Neural progenitor cell (in vitro differentiated cells): ENCODE measurements around the gene CORT. TPM values are rescaled to one million over a fixed set of nuclear protein-coding genes. Genes with fewer than 3 reads are reported as not detected.

Experiments used
- DNase-seq: peaks from one replicate; pipeline ENCODE4 v3.0.0-alpha.2; 2016; ENCODE audit warnings: low spot score
- H2AFZ ChIP-seq: fragments of 200-600 bp; sonication (generic); replicated peaks from 2 replicates; pipeline ENCODE4 v1.6.1; 2016; ENCODE audit warnings: antibody characterized with exemption
- H3F3A ChIP-seq: fragments of 200-600 bp; sonication (generic); 2 replicates; pipeline ENCODE4 v1.6.1; 2016; ENCODE audit warnings: antibody characterized with exemption, low read depth
- H3K27ac ChIP-seq: fragments of 200-600 bp; sonication (generic); 2 replicates; pipeline ENCODE4 v1.5.1; 2016; ENCODE audit warnings: mild to moderate bottlenecking
- H3K27me3 ChIP-seq: fragments of 200-600 bp; sonication (generic); 2 replicates; pipeline ENCODE4 v1.6.1; 2016; ENCODE audit warnings: mild to moderate bottlenecking, moderate library complexity
- H3K36me3 ChIP-seq: fragments of 200-600 bp; sonication (generic); 2 replicates; pipeline ENCODE4 v1.5.1; 2016
- H3K4me1 ChIP-seq: fragments of 200-600 bp; sonication (generic); 2 replicates; pipeline ENCODE4 v1.6.1; 2016; ENCODE audit warnings: mixed run types
- H3K4me2 ChIP-seq: fragments of 200-600 bp; sonication (generic); 2 replicates; pipeline ENCODE4 v1.6.1; 2016
- H3K4me3 ChIP-seq: fragments of 200-600 bp; sonication (generic); 2 replicates; pipeline ENCODE4 v1.5.1; 2016
- H3K79me2 ChIP-seq: fragments of 200-600 bp; sonication (generic); 2 replicates; pipeline ENCODE4 v1.6.1; 2016; ENCODE audit warnings: low read depth
- H3K9ac ChIP-seq: fragments of 200-600 bp; sonication (generic); 2 replicates; pipeline ENCODE4 v1.6.1; 2016
- H3K9me3 ChIP-seq: fragments of 200-600 bp; sonication (generic); 2 replicates; pipeline ENCODE4 v1.5.1; 2016; ENCODE audit warnings: low read depth
- H4K20me1 ChIP-seq: fragments of 200-600 bp; sonication (generic); 2 replicates; pipeline ENCODE4 v1.6.1; 2016; ENCODE audit warnings: low read depth
- H3K27ac Mint-ChIP-seq: 3 replicates; pipeline ENCODE4 v1.8.0; 2021; ENCODE audit warnings: mixed read lengths
- H3K27me3 Mint-ChIP-seq: 2 replicates; pipeline ENCODE4 v1.8.0; 2022; ENCODE audit warnings: low read depth, mild to moderate bottlenecking, inconsistent platforms, moderate library complexity, mixed read lengths; ENCODE audit not compliant: insufficient read depth
- H3K36me3 Mint-ChIP-seq: 3 replicates; pipeline ENCODE4 v1.8.0; 2021; ENCODE audit warnings: mixed read lengths
- H3K4me1 Mint-ChIP-seq: 3 replicates; pipeline ENCODE4 v1.8.0; 2021; ENCODE audit warnings: mixed read lengths
- H3K4me3 Mint-ChIP-seq: 3 replicates; pipeline ENCODE4 v1.8.0; 2021; ENCODE audit warnings: mild to moderate bottlenecking, moderate library complexity, mixed read lengths
- H3K9me3 Mint-ChIP-seq: 3 replicates; pipeline ENCODE4 v1.8.0; 2020; ENCODE audit warnings: mixed read lengths
- CTCF ChIP-seq: fragments of 200-600 bp; sonication (generic); IDR thresholded peaks from 2 replicates; pipeline ENCODE4 v1.5.1; 2017; ENCODE audit warnings: antibody characterized with exemption, mild to moderate bottlenecking
- EZH2 ChIP-seq: fragments of 200-600 bp; sonication (generic); IDR thresholded peaks from 2 replicates; pipeline ENCODE4 v1.6.1; 2017; ENCODE audit warnings: antibody characterized with exemption, mild to moderate bottlenecking, moderate library complexity
- EZH2phosphoT487 ChIP-seq: fragments of 200-600 bp; sonication (generic); IDR thresholded peaks from 2 replicates; pipeline ENCODE4 v1.6.1; 2017; ENCODE audit warnings: antibody characterized with exemption
- total RNA-seq: library from RNA; depleted of rRNA; stranded (reverse); fragments of >200 nt; gene quantifications from 2 replicates; pipeline ENCODE4 v1.2.3, GENCODE V29; 2015; ENCODE audit warnings: low replicate concordance

The CORT gene
- total RNA-seq, 1 donor from 2014 or later, result not detected

- Histone ChIP-seq H3F3A (peaks cover 14% of the 10 kb centered on the region), H3K4me3 (peak overlapping the region; percentile 92), H3K4me1 (peaks cover 19% of the 10 kb centered on the region), H4K20me1 (peaks cover 21% of the 10 kb centered on the region), H3K9ac (peak overlapping the region; percentile 75), H2AFZ (peak overlapping the region; percentile 77), H3K79me2 (peaks cover 73% of the 10 kb centered on the region), H3K36me3 (no peaks in the 10 kb centered on the region), H3K9me3 (no peaks in the 10 kb centered on the region), H3K27ac (no peak overlapping the region), H3K4me2 (peak overlapping the region; percentile 84), H3K27me3 (no peaks in the 10 kb centered on the region)
- no peaks in the 10 kb centered on the region for H3K9me3 Mint-ChIP-seq
- H3K4me3 Mint-ChIP-seq, result peak overlapping the region; percentile 99
- peaks cover 2% of the 10 kb centered on the region for H3K27me3 Mint-ChIP-seq
- no peak for DNase-seq
- TF ChIP-seq CTCF (no peak), EZH2phosphoT487 (no peak), EZH2 (no peak)
- H3K4me1 Mint-ChIP-seq, result peaks cover 34% of the 10 kb centered on the region
- peak overlapping the region; percentile 76 for H3K27ac Mint-ChIP-seq
- H3K36me3 Mint-ChIP-seq, result no peaks in the 10 kb centered on the region
Observed at GRCh38 chr1:10475510-10475909, 25.7 kb downstream of the CORT start.

GRCh38 chr1:10479296-10479695 is 29.5 kb downstream of the CORT start:
- H3K27me3 ChIP-seq, result no peaks in the 10 kb centered on the region
- Mint-ChIP-seq H3K27me3 (peaks cover 4% of the 10 kb centered on the region), H3K4me1 (peaks cover 20% of the 10 kb centered on the region), H3K4me3 (no peak overlapping the region), H3K27ac (no peak overlapping the region), H3K9me3 (no peaks in the 10 kb centered on the region), H3K36me3 (no peaks in the 10 kb centered on the region)
- H3K4me3 ChIP-seq, result no peak overlapping the region
- no peak overlapping the region for H2AFZ ChIP-seq
- H3K9me3 ChIP-seq, result no peaks in the 10 kb centered on the region
- H3K36me3 ChIP-seq, result no peaks in the 10 kb centered on the region
- H3K4me1 ChIP-seq, result peaks cover 9% of the 10 kb centered on the region
- H3F3A ChIP-seq, result no peaks in the 10 kb centered on the region
- H3K79me2 ChIP-seq, result peaks cover 92% of the 10 kb centered on the region
- no peak overlapping the region for H3K27ac ChIP-seq
- TF ChIP-seq EZH2, result no peak
- TF ChIP-seq EZH2phosphoT487, result no peak
- no peak for TF ChIP-seq CTCF
- no peak overlapping the region for H3K9ac ChIP-seq
- peaks cover 18% of the 10 kb centered on the region for H4K20me1 ChIP-seq
- no peak overlapping the region for H3K4me2 ChIP-seq
- no peak for DNase-seq

DNA sequence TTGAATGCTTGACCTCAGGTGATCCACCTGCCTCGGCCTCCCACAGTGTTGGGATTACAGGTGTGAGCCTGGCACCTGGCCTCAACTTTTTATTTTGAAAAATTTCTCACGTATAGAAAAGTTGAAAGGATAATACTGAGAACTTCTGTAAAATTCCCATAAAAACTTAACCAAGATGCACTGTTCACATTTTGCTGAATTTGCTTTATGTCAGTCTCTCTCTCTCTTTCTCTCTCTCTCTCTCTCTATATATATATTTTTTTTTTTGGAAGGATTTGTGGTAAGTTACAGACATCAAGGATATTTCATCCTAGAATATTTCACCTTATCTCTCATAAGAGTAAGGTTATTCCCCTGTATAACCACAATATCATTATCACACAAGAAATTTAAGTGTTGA is 30.8 kb downstream of the CORT start:
- peaks cover 8% of the 10 kb centered on the region for H3K4me1 ChIP-seq
- Mint-ChIP-seq H3K27ac (no peak overlapping the region), H3K36me3 (peaks cover 6% of the 10 kb centered on the region), H3K4me1 (peaks cover 12% of the 10 kb centered on the region), H3K9me3 (no peaks in the 10 kb centered on the region), H3K27me3 (peaks cover 2% of the 10 kb centered on the region), H3K4me3 (no peak overlapping the region)
- H3K36me3 ChIP-seq, result no peaks in the 10 kb centered on the region
- no peak overlapping the region for H3K9ac ChIP-seq
- no peak overlapping the region for H2AFZ ChIP-seq
- H3K27me3 ChIP-seq, result no peaks in the 10 kb centered on the region
- peaks cover 99% of the 10 kb centered on the region for H3K79me2 ChIP-seq
- H3K4me2 ChIP-seq, result no peak overlapping the region
- H3K4me3 ChIP-seq, result no peak overlapping the region
- no peaks in the 10 kb centered on the region for H3F3A ChIP-seq
- no peak for TF ChIP-seq EZH2
- no peak for TF ChIP-seq EZH2phosphoT487
- TF ChIP-seq CTCF, result no peak
- no peaks in the 10 kb centered on the region for H3K9me3 ChIP-seq
- H4K20me1 ChIP-seq, result peaks cover 18% of the 10 kb centered on the region
- DNase-seq, result no peak
- no peak overlapping the region for H3K27ac ChIP-seq
